GM23338 (cell line): ENCODE results near the gene PELI1.

Experiments
- CREB1 ChIP-seq: fragments of 250-450 bp; sonication (Bioruptor Pico); IDR thresholded peaks from 2 replicates; pipeline ENCODE4 v1.5.0; 2020; ENCODE audit warnings: low read depth, mild to moderate bottlenecking, moderate library complexity
- EZH2 ChIP-seq: fragments of 200-600 bp; sonication (generic); IDR thresholded peaks from one replicate; pipeline ENCODE4 v1.8.0; 2017; ENCODE audit warnings: antibody characterized with exemption, mild to moderate bottlenecking, low read depth; ENCODE audit not compliant: unreplicated experiment
- EZH2phosphoT487 ChIP-seq: fragments of 200-600 bp; sonication (generic); IDR thresholded peaks from one replicate; pipeline ENCODE4 v1.8.1; 2018; ENCODE audit warnings: antibody characterized with exemption; ENCODE audit not compliant: unreplicated experiment
- JUNB ChIP-seq: IDR thresholded peaks from one replicate; pipeline ENCODE4 v1.6.1; 2016; ENCODE audit warnings: antibody characterized with exemption; ENCODE audit not compliant: unreplicated experiment
- NANOG ChIP-seq: IDR thresholded peaks from 2 replicates; pipeline ENCODE4 v1.6.1; 2016; ENCODE audit warnings: antibody characterized with exemption, borderline replicate concordance
- POLR2AphosphoS5 ChIP-seq: IDR thresholded peaks from 2 replicates; pipeline ENCODE4 v1.6.1; 2016; ENCODE audit warnings: antibody characterized with exemption, low read depth
- STAT1 ChIP-seq: IDR thresholded peaks from one replicate; pipeline ENCODE4 v1.6.1; 2016; ENCODE audit warnings: antibody characterized with exemption; ENCODE audit not compliant: unreplicated experiment
- ZNF114 ChIP-seq: fragments of 250-450 bp; sonication (Bioruptor Pico); IDR thresholded peaks from 2 replicates; pipeline ENCODE4 v1.5.0; 2020; ENCODE audit warnings: mild to moderate bottlenecking, moderate library complexity
- TF ChIP-seq, protein P1 (sequence below), 2 experiments: fragments of 200-600 bp in 1 of 2; sonication (generic) in 1 of 2; conservative IDR thresholded peaks; 2 replicates each; pipeline versions ENCODE4 v1.5.1 to v1.6.1; 2016 to 2017; ENCODE audit warnings: antibody characterized with exemption in 2 of 2, low read depth in 2 of 2, mild to moderate bottlenecking in 2 of 2, moderate library complexity in 1 of 2
- TF ChIP-seq, protein P2 (sequence below): IDR thresholded peaks from one replicate; pipeline ENCODE4 v1.6.1; 2018; ENCODE audit warnings: antibody characterized with exemption; ENCODE audit not compliant: unreplicated experiment
- TF ChIP-seq, protein P3 (sequence below): fragments of 250-450 bp; sonication (Bioruptor Pico); IDR thresholded peaks from 2 replicates; pipeline ENCODE4 v1.5.0; 2020; ENCODE audit warnings: mild to moderate bottlenecking, moderate library complexity
- TF ChIP-seq, protein P4 (sequence below): IDR thresholded peaks from 2 replicates; pipeline ENCODE4 v1.6.1; 2016; ENCODE audit warnings: antibody characterized with exemption

DNA sequence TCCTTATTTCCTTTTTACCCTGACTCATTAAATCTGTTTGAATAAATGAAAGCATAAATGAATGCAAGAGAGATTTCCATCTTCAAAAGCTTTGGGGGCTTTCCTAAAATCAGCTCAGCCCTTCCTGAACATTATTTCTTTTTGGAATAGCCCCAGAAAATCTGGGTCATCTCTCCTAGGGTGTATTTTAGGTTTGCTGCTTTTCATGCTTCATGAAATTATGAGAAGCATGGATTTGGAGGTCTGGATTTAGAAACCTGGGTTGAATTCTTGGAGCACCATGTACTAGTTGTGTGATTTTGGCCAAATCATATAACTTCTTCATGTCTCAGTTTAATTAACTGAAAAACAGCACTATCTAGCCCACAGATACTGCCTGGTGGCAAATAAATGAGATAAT lies 24.0 kb upstream of the PELI1 start:
- TF ChIP-seq, protein P1, sequence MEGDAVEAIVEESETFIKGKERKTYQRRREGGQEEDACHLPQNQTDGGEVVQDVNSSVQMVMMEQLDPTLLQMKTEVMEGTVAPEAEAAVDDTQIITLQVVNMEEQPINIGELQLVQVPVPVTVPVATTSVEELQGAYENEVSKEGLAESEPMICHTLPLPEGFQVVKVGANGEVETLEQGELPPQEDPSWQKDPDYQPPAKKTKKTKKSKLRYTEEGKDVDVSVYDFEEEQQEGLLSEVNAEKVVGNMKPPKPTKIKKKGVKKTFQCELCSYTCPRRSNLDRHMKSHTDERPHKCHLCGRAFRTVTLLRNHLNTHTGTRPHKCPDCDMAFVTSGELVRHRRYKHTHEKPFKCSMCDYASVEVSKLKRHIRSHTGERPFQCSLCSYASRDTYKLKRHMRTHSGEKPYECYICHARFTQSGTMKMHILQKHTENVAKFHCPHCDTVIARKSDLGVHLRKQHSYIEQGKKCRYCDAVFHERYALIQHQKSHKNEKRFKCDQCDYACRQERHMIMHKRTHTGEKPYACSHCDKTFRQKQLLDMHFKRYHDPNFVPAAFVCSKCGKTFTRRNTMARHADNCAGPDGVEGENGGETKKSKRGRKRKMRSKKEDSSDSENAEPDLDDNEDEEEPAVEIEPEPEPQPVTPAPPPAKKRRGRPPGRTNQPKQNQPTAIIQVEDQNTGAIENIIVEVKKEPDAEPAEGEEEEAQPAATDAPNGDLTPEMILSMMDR (conservative IDR thresholded peaks at IDR 0.05; ENCODE audit: low read depth in 2 of 2), result no peak
- TF ChIP-seq EZH2 (no peak), POLR2AphosphoS5 (no peak), CREB1 (CRISPR knock-in tag) (no peak), NANOG (no peak), EZH2phosphoT487 (no peak), JUNB (no peak), ZNF114 (CRISPR knock-in tag) (no peak), STAT1 (no peak)
- TF ChIP-seq, protein P2, sequence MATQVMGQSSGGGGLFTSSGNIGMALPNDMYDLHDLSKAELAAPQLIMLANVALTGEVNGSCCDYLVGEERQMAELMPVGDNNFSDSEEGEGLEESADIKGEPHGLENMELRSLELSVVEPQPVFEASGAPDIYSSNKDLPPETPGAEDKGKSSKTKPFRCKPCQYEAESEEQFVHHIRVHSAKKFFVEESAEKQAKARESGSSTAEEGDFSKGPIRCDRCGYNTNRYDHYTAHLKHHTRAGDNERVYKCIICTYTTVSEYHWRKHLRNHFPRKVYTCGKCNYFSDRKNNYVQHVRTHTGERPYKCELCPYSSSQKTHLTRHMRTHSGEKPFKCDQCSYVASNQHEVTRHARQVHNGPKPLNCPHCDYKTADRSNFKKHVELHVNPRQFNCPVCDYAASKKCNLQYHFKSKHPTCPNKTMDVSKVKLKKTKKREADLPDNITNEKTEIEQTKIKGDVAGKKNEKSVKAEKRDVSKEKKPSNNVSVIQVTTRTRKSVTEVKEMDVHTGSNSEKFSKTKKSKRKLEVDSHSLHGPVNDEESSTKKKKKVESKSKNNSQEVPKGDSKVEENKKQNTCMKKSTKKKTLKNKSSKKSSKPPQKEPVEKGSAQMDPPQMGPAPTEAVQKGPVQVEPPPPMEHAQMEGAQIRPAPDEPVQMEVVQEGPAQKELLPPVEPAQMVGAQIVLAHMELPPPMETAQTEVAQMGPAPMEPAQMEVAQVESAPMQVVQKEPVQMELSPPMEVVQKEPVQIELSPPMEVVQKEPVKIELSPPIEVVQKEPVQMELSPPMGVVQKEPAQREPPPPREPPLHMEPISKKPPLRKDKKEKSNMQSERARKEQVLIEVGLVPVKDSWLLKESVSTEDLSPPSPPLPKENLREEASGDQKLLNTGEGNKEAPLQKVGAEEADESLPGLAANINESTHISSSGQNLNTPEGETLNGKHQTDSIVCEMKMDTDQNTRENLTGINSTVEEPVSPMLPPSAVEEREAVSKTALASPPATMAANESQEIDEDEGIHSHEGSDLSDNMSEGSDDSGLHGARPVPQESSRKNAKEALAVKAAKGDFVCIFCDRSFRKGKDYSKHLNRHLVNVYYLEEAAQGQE, result no peak
- TF ChIP-seq, protein P3, sequence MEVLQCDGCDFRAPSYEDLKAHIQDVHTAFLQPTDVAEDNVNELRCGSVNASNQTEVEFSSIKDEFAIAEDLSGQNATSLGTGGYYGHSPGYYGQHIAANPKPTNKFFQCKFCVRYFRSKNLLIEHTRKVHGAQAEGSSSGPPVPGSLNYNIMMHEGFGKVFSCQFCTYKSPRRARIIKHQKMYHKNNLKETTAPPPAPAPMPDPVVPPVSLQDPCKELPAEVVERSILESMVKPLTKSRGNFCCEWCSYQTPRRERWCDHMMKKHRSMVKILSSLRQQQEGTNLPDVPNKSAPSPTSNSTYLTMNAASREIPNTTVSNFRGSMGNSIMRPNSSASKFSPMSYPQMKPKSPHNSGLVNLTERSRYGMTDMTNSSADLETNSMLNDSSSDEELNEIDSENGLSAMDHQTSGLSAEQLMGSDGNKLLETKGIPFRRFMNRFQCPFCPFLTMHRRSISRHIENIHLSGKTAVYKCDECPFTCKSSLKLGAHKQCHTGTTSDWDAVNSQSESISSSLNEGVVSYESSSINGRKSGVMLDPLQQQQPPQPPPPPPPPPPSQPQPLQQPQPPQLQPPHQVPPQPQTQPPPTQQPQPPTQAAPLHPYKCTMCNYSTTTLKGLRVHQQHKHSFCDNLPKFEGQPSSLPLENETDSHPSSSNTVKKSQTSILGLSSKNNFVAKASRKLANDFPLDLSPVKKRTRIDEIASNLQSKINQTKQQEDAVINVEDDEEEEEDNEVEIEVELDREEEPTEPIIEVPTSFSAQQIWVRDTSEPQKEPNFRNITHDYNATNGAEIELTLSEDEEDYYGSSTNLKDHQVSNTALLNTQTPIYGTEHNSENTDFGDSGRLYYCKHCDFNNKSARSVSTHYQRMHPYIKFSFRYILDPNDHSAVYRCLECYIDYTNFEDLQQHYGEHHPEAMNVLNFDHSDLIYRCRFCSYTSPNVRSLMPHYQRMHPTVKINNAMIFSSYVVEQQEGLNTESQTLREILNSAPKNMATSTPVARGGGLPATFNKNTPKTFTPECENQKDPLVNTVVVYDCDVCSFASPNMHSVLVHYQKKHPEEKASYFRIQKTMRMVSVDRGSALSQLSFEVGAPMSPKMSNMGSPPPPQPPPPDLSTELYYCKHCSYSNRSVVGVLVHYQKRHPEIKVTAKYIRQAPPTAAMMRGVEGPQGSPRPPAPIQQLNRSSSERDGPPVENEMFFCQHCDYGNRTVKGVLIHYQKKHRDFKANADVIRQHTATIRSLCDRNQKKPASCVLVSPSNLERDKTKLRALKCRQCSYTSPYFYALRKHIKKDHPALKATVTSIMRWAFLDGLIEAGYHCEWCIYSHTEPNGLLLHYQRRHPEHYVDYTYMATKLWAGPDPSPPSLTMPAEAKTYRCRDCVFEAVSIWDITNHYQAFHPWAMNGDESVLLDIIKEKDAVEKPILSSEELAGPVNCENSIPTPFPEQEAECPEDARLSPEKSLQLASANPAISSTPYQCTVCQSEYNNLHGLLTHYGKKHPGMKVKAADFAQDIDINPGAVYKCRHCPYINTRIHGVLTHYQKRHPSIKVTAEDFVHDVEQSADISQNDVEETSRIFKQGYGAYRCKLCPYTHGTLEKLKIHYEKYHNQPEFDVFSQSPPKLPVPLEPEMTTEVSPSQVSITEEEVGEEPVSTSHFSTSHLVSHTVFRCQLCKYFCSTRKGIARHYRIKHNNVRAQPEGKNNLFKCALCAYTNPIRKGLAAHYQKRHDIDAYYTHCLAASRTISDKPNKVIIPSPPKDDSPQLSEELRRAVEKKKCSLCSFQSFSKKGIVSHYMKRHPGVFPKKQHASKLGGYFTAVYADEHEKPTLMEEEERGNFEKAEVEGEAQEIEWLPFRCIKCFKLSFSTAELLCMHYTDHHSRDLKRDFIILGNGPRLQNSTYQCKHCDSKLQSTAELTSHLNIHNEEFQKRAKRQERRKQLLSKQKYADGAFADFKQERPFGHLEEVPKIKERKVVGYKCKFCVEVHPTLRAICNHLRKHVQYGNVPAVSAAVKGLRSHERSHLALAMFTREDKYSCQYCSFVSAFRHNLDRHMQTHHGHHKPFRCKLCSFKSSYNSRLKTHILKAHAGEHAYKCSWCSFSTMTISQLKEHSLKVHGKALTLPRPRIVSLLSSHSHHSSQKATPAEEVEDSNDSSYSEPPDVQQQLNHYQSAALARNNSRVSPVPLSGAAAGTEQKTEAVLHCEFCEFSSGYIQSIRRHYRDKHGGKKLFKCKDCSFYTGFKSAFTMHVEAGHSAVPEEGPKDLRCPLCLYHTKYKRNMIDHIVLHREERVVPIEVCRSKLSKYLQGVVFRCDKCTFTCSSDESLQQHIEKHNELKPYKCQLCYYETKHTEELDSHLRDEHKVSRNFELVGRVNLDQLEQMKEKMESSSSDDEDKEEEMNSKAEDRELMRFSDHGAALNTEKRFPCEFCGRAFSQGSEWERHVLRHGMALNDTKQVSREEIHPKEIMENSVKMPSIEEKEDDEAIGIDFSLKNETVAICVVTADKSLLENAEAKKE, result no peak
- TF ChIP-seq, protein P4, sequence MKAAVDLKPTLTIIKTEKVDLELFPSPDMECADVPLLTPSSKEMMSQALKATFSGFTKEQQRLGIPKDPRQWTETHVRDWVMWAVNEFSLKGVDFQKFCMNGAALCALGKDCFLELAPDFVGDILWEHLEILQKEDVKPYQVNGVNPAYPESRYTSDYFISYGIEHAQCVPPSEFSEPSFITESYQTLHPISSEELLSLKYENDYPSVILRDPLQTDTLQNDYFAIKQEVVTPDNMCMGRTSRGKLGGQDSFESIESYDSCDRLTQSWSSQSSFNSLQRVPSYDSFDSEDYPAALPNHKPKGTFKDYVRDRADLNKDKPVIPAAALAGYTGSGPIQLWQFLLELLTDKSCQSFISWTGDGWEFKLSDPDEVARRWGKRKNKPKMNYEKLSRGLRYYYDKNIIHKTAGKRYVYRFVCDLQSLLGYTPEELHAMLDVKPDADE, result no peak
